DOHH2 (cell line): ENCODE results near the gene CLK1.
A peak's percentile ranks its signal among the peaks of the same experiment; 100 is the strongest.

Source experiments
- H3F3A ChIP-seq: fragments of 200-600 bp; sonication (generic), shearing (Covaris generic); 2 replicates; pipeline ENCODE4 v1.6.0; 2016; ENCODE audit warnings: antibody characterized with exemption, mild to moderate bottlenecking; ENCODE audit not compliant: control insufficient read depth, insufficient read depth
- H3K27ac ChIP-seq: fragments of 200-600 bp; sonication (generic); 2 replicates; pipeline ENCODE4 v1.5.1; 2014; ENCODE audit warnings: low read depth, mild to moderate bottlenecking, low read length, moderate library complexity
- H3K27me3 ChIP-seq: fragments of 200-600 bp; sonication (generic); 2 replicates; pipeline ENCODE4 v1.6.1; 2014; ENCODE audit warnings: mild to moderate bottlenecking, low read length, mixed read lengths; ENCODE audit not compliant: control insufficient read depth
- H3K36me3 ChIP-seq: fragments of 200-600 bp; sonication (generic); 2 replicates; pipeline ENCODE4 v1.6.1; 2014; ENCODE audit warnings: mild to moderate bottlenecking, low read length, moderate library complexity, mixed read lengths; ENCODE audit not compliant: control insufficient read depth
- H3K4me1 ChIP-seq: fragments of 200-600 bp; sonication (generic); 2 replicates; pipeline ENCODE4 v1.6.1; 2014; ENCODE audit warnings: mild to moderate bottlenecking, low read length, mixed read lengths; ENCODE audit not compliant: control insufficient read depth
- H3K4me2 ChIP-seq: fragments of 200-600 bp; sonication (generic); 2 replicates; pipeline ENCODE4 v1.6.0; 2014; ENCODE audit warnings: mild to moderate bottlenecking, low read length, moderate library complexity
- H3K4me3 ChIP-seq: fragments of 200-600 bp; sonication (generic); 2 replicates; pipeline ENCODE4 v1.5.1; 2014; ENCODE audit warnings: mild to moderate bottlenecking, low read length, mixed read lengths
- H3K79me2 ChIP-seq: fragments of 200-600 bp; sonication (generic); 2 replicates; pipeline ENCODE4 v1.6.1; 2014; ENCODE audit warnings: mild to moderate bottlenecking, low read length, mixed read lengths; ENCODE audit not compliant: control insufficient read depth
- H3K9me2 ChIP-seq: fragments of 200-600 bp; sonication (generic); replicated peaks from 2 replicates; pipeline ENCODE4 v1.6.1; 2014; ENCODE audit warnings: mild to moderate bottlenecking, low read length, mixed read lengths; ENCODE audit not compliant: control insufficient read depth
- H3K9me3 ChIP-seq: fragments of 200-600 bp; sonication (generic); 2 replicates; pipeline ENCODE4 v1.6.1; 2014; ENCODE audit warnings: antibody characterized with exemption, low read length, mixed read lengths; ENCODE audit not compliant: control insufficient read depth, insufficient read depth
- H4K20me1 ChIP-seq: fragments of 200-600 bp; sonication (generic); 2 replicates; pipeline ENCODE4 v1.6.0; 2014; ENCODE audit warnings: low read depth, mild to moderate bottlenecking, antibody characterized with exemption, low read length, moderate library complexity; ENCODE audit not compliant: control insufficient read depth, insufficient read depth
- CTCF ChIP-seq: fragments of 200-600 bp; sonication (generic); IDR thresholded peaks from one replicate; pipeline ENCODE4 v1.5.1; 2014; ENCODE audit warnings: antibody characterized with exemption, mild to moderate bottlenecking, low read depth, low read length; ENCODE audit not compliant: poor library complexity, severe bottlenecking
- EZH2phosphoT487 ChIP-seq: fragments of 200-600 bp; sonication (generic); IDR thresholded peaks from 2 replicates; pipeline ENCODE4 v1.6.1; 2017; ENCODE audit warnings: borderline replicate concordance, mild to moderate bottlenecking, antibody characterized with exemption, low read length, moderate library complexity, mixed read lengths

The CLK1 gene

GRCh38 chr2:200861617-200862155 lies 2.8 kb downstream of the CLK1 start:
- Histone ChIP-seq H3K9me3 (no peaks in the 10 kb centered on the region), H3K4me1 (peaks cover 21% of the 10 kb centered on the region), H3K4me2 (peak overlapping the region; percentile 87), H3K9me2 (no peaks in the 10 kb centered on the region), H4K20me1 (peaks cover 33% of the 10 kb centered on the region), H3K27me3 (no peaks in the 10 kb centered on the region), H3K79me2 (peaks cover 79% of the 10 kb centered on the region), H3F3A (peaks cover 32% of the 10 kb centered on the region), H3K27ac (peak overlapping the region; percentile 4; the same call in 1 of the 2 replicates), H3K36me3 (peaks cover 77% of the 10 kb centered on the region), H3K4me3 (peak overlapping the region; percentile 98)
- TF ChIP-seq EZH2phosphoT487 (no peak), CTCF (no peak)

GRCh38 chr2:200860092-200860795 lies 4.2 kb downstream of the CLK1 start:
- H3K9me2 ChIP-seq: no peaks in the 10 kb centered on the region
- no peak overlapping the region for H3K4me3 ChIP-seq
- peaks cover 21% of the 10 kb centered on the region for H3K4me1 ChIP-seq
- H4K20me1 ChIP-seq: peaks cover 33% of the 10 kb centered on the region
- no peaks in the 10 kb centered on the region for H3K9me3 ChIP-seq
- 0 out of 2 replicates have a peak overlapping the region, but pooled peaks have one; percentile 87 for H3K4me2 ChIP-seq
- H3F3A ChIP-seq: peaks cover 32% of the 10 kb centered on the region
- H3K36me3 ChIP-seq: peaks cover 90% of the 10 kb centered on the region
- H3K27ac ChIP-seq: no peak overlapping the region
- peaks cover 85% of the 10 kb centered on the region for H3K79me2 ChIP-seq
- TF ChIP-seq CTCF (no peak), EZH2phosphoT487 (no peak)
- no peaks in the 10 kb centered on the region for H3K27me3 ChIP-seq

DNA sequence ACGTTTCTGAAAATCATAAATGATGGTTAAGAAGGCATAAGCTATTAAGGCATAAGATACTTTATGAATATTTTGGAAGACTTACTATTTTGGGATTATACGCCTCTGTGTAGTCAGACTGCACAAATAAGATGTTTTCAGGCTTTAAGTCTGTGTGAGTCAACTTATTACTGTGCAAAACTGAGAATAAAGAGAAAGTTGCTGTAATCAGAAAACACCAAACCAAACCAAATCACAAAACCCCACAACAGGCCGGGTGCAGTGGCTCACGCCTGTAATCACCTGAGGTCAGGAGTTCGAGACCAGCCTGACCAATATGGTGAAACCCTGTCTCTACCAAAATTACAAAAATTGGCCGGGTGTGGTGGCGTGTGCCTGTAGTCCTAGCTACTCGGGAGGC lies 7.7 kb downstream of the CLK1 start:
- Histone ChIP-seq H3K36me3 (peaks cover 99% of the 10 kb centered on the region), H3K27me3 (no peaks in the 10 kb centered on the region), H3K4me2 (no peak overlapping the region), H3K4me3 (no peak overlapping the region), H3K27ac (no peak overlapping the region), H3F3A (peaks cover 60% of the 10 kb centered on the region), H3K79me2 (peaks cover 58% of the 10 kb centered on the region), H3K4me1 (peaks cover 10% of the 10 kb centered on the region), H4K20me1 (peaks cover 25% of the 10 kb centered on the region), H3K9me3 (no peaks in the 10 kb centered on the region), H3K9me2 (no peaks in the 10 kb centered on the region)
- no peak for TF ChIP-seq EZH2phosphoT487
- TF ChIP-seq CTCF: no peak
